A673 (cell line): ENCODE results near the gene ALG10B. TPM values are rescaled to one million over a fixed set of nuclear protein-coding genes. Genes with fewer than 3 reads are reported as not detected.

Experiments
- Bru-seq: library from RNA; stranded (reverse); fragments of 400-500 nt; gene quantifications from one replicate; lab custom pipeline; 2021; lab: Mats Ljungman, UMichigan
- BruChase-seq, 2 experiments: library from RNA; stranded (reverse); fragments of 400-500 nt; gene quantifications; one replicate each; lab custom pipeline; 2021; lab: Mats Ljungman, UMichigan
- BruUV-seq: library from RNA; stranded (reverse); fragments of 400-500 nt; replicated peaks from 2 replicates; lab custom pipeline; 2021; lab: Mats Ljungman, UMichigan
- CTCF ChIA-PET: fragments of 300-600 bp; sonication (Branson Sonifier 250); formaldehyde crosslinking; loops from one replicate; lab custom pipeline; 2022; ENCODE audit warnings: antibody characterized with exemption; lab: Charles Lee
- POLR2A ChIA-PET: fragments of 300-600 bp; sonication (Branson Sonifier 250); formaldehyde crosslinking; loops from one replicate; lab custom pipeline; 2022; ENCODE audit warnings: antibody characterized with exemption; ENCODE audit not compliant: low non-redundant PET; lab: Charles Lee
- DNase-seq: peaks from one replicate; pipeline ENCODE4 v3.0.0-alpha.2; 2015; ENCODE audit warnings: low spot score
- H3K27ac ChIP-seq: fragments of 200-600 bp; sonication (generic); 2 replicates; pipeline ENCODE4 v1.5.1; 2016; ENCODE audit warnings: mixed run types, low read depth, mild to moderate bottlenecking, mixed read lengths, antibody characterized with exemption, low read length; ENCODE audit not compliant: poor library complexity, severe bottlenecking
- H3K27me3 ChIP-seq: fragments of 200-600 bp; sonication (generic); replicated peaks from 2 replicates; pipeline ENCODE4 v1.6.1; 2017; ENCODE audit warnings: mixed run types, low read depth, mild to moderate bottlenecking, mixed read lengths, antibody characterized with exemption, low read length; ENCODE audit not compliant: insufficient read depth, poor library complexity
- H3K36me3 ChIP-seq: fragments of 200-600 bp; sonication (generic); 2 replicates; pipeline ENCODE4 v1.6.1; 2016; ENCODE audit warnings: mixed run types, mild to moderate bottlenecking, mixed read lengths, antibody characterized with exemption, low read length; ENCODE audit not compliant: insufficient read depth, poor library complexity, severe bottlenecking
- H3K4me1 ChIP-seq: fragments of 200-600 bp; sonication (generic); 2 replicates; pipeline ENCODE4 v1.6.1; 2017; ENCODE audit warnings: mixed run types, mild to moderate bottlenecking, mixed read lengths, antibody characterized with exemption, low read length; ENCODE audit not compliant: insufficient read depth, poor library complexity, severe bottlenecking
- H3K4me3 ChIP-seq: fragments of 200-600 bp; sonication (generic); 2 replicates; pipeline ENCODE4 v1.5.1; 2016; ENCODE audit warnings: low read depth, mixed run types, mild to moderate bottlenecking, mixed read lengths, low read length; ENCODE audit not compliant: poor library complexity, severe bottlenecking
- H3K9me3 ChIP-seq: fragments of 200-600 bp; sonication (generic); 2 replicates; pipeline ENCODE4 v1.6.1; 2016; ENCODE audit warnings: mixed run types, low read depth, mild to moderate bottlenecking, mixed read lengths, antibody characterized with exemption, low read length; ENCODE audit not compliant: poor library complexity, severe bottlenecking
- CTCF ChIP-seq: fragments of 300-800, 200-600 bp; sonication (generic); conservative IDR thresholded peaks from 2 replicates; pipeline ENCODE4 v1.5.1; 2017; ENCODE audit warnings: low read depth, mild to moderate bottlenecking, antibody characterized with exemption, low read length, moderate library complexity, mixed read lengths
- EZH2 ChIP-seq: fragments of 200-600 bp; sonication (generic); IDR thresholded peaks from 2 replicates; pipeline ENCODE4 v1.6.1; 2017; ENCODE audit warnings: borderline replicate concordance, low read depth, mild to moderate bottlenecking, mixed read lengths, antibody characterized with exemption, low read length; ENCODE audit not compliant: poor library complexity, severe bottlenecking
- intact Hi-C: fragments of 100-400 bp; cut with micrococcal nuclease; formaldehyde crosslinking; loops from one replicate; pipeline ENCODE4 v1.10.0; 2022; ENCODE audit not compliant: unreplicated experiment
- long read RNA-seq: library from polyadenylated mRNA; stranded (forward); transcript quantifications from one replicate; pipeline ENCODE4 v2.0.0, GENCODE V29; 2022
- total RNA-seq: library from RNA; stranded (reverse); gene quantifications from 2 replicates; pipeline ENCODE4 v1.2.3, GENCODE V29; 2021

The ALG10B gene
- 12.1 and 13.8 TPM in 2 replicates for total RNA-seq
- Bru-seq, nascent RNA: percentile 71 among the genes with signal in this experiment
- percentile 89 among the genes with signal in this experiment for BruChase-seq, experiment 1, labeled RNA remaining after a 2-hour chase
- percentile 91 among the genes with signal in this experiment for BruChase-seq, experiment 2, labeled RNA remaining after a 6-hour chase
- long read RNA-seq, full-length matches to known transcripts: 3 of 5 reads
- long read RNA-seq, partial matches to known transcripts: 0 of 5 reads
- long read RNA-seq, other reads (novel, unspliced or antisense): 2 of 5 reads

- TF ChIP-seq CTCF (peak; percentile 76), EZH2 (no peak)
- H3K36me3 ChIP-seq: no peaks in the 10 kb centered on the region
- H3K4me3 ChIP-seq: peak within 1 kb of the TSS; percentile 86
- intact Hi-C loops: loop anchor here (1.0 kb wide), 1 partner anchor 178 kb away; no protein-coding TSS in a partner anchor
- H3K9me3 ChIP-seq: no peaks in the 10 kb centered on the region
- no peaks in the 10 kb centered on the region for H3K27me3 ChIP-seq
- no peaks in the 10 kb centered on the region for H3K4me1 ChIP-seq
- DNase-seq: peak; percentile 97
- ChIA-PET POLR2A (no interaction called here), CTCF (interaction anchor here (0.7 kb wide), 1 partner anchor 727 kb away, joined by 3 read pairs; no protein-coding TSS in a partner anchor)
- peak within 1 kb of the TSS; percentile 86 for H3K27ac ChIP-seq
- BruUV-seq: no TSS peak
These were observed at the start of gene ALG10B for GRCh38 chr12:38316391-38317129. ALG10B (plus strand) TSS chr12:38316774; CDS start chr12:38316894, 120 bp downstream.

- no peak for DNase-seq
- TF ChIP-seq EZH2 (no peak), CTCF (no peak)
- Histone ChIP-seq H3K4me1 (no peaks in the 10 kb centered on the region), H3K27ac (no peak overlapping the region), H3K36me3 (no peaks in the 10 kb centered on the region), H3K9me3 (peaks cover 4% of the 10 kb centered on the region), H3K27me3 (no peaks in the 10 kb centered on the region), H3K4me3 (no peak overlapping the region)
- no TSS peak for BruUV-seq
- ChIA-PET CTCF (no interaction called here), POLR2A (no interaction called here)
- intact Hi-C loops: no loop called here
These were observed 48.0 kb upstream of the ALG10B start for GRCh38 chr12:38268612-38269011.

- no TSS peak for BruUV-seq
- DNase-seq: no peak
- H3K9me3 ChIP-seq: peaks cover 4% of the 10 kb centered on the region
- no peaks in the 10 kb centered on the region for H3K36me3 ChIP-seq
- ChIA-PET CTCF (no interaction called here), POLR2A (no interaction called here)
- no peaks in the 10 kb centered on the region for H3K4me1 ChIP-seq
- no peaks in the 10 kb centered on the region for H3K27me3 ChIP-seq
- intact Hi-C loops: no loop called here
- TF ChIP-seq CTCF (no peak), EZH2 (no peak)
- no peak overlapping the region for H3K27ac ChIP-seq
- no peak overlapping the region for H3K4me3 ChIP-seq
These were observed 46.7 kb upstream of the ALG10B start for GRCh38 chr12:38269897-38270296.
